GM21825 (cell line): ENCODE data around the gene FAAP100.

Source experiments
- ATAC-seq: cut with Tn5 transposase; IDR thresholded peaks from one replicate; pipeline ENCODE4 v1.9.1; 2021; ENCODE audit warnings: mild to moderate bottlenecking, moderate library complexity; ENCODE audit not compliant: unreplicated experiment

Gene FAAP100

GRCh38 chr17:81556863-81557262, 4.7 kb upstream of the FAAP100 start:
- ATAC-seq = no peak

- no peak for ATAC-seq
Measured at GRCh38 chr17:81556175-81556691, 4.1 kb upstream of the FAAP100 start.

GRCh38 chr17:81553616-81554181, 1.5 kb upstream of the FAAP100 start:
- peak; percentile 2 for ATAC-seq

GRCh38 chr17:81553018-81553615, 964 bp upstream of the FAAP100 start:
- ATAC-seq = peak; percentile 25

- ATAC-seq = no peak
Measured at GRCh38 chr17:81551458-81552243, 502 bp downstream of the FAAP100 start.

- ATAC-seq = no peak
Measured at GRCh38 chr17:81550830-81551457, 1.2 kb downstream of the FAAP100 start.

GRCh38 chr17:81550285-81550684, 1.9 kb downstream of the FAAP100 start:
- no peak for ATAC-seq

GRCh38 chr17:81549826-81550225, 2.3 kb downstream of the FAAP100 start:
- ATAC-seq = no peak

- no peak for ATAC-seq
Measured at GRCh38 chr17:81549031-81549557, 3.1 kb downstream of the FAAP100 start.

GRCh38 chr17:81547614-81547982, 4.6 kb downstream of the FAAP100 start:
- no peak for ATAC-seq

- no peak for ATAC-seq
Measured at GRCh38 chr17:81546906-81547613, 5.1 kb downstream of the FAAP100 start.

GRCh38 chr17:81545160-81545949, 6.8 kb downstream of the FAAP100 start:
- no peak for ATAC-seq

GRCh38 chr17:81544281-81544974, 7.7 kb downstream of the FAAP100 start:
- no peak for ATAC-seq

GRCh38 chr17:81543756-81544155, 8.4 kb downstream of the FAAP100 start:
- ATAC-seq = no peak

- no peak for ATAC-seq
Measured at GRCh38 chr17:81543339-81543675, 8.8 kb downstream of the FAAP100 start.

- ATAC-seq = no peak
Measured at GRCh38 chr17:81542431-81543338, 9.5 kb downstream of the FAAP100 start.

- ATAC-seq = no peak
Measured at GRCh38 chr17:81541123-81541522, 11.0 kb downstream of the FAAP100 start.

GRCh38 chr17:81540676-81541027, 11.5 kb downstream of the FAAP100 start:
- ATAC-seq = no peak
